NOMO-1 treated with DMSO at 0.1 percent for 48 hours (cell line): Measurements from ENCODE around the gene PFKFB3.
"Not testable (repeated sequence)": the region's sequence is repeated elsewhere in the genome, so short reads cannot be mapped to it uniquely, and the experiment has no call there.

ENCODE experiments used
- DNase-seq: peaks from one replicate; lab custom pipeline; 2025; ENCODE audit not compliant: unreplicated experiment; lab: John Stamatoyannopoulos, UW

The PFKFB3 gene

DNA sequence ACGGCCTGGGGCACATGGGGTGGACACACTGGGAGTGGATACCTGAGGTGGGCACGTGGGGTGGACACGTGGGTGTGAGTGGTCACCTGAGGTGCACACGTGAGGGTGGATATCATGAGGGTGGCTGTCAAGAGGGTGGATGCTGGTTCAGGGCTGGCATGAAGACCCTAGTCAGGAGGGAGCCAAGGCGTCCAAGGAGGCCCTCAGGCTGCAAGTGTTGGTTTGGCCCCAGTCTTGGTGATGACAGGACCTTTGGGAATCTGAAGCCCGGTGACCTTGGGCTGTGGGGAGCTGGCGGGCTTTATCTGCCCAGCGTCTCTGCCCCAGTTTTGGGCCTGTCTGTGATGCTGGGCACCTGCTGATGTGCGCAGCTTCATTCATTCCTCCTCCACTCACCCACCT lies 24.9 kb upstream of the PFKFB3 start:
- DNase-seq, result no peak

DNA sequence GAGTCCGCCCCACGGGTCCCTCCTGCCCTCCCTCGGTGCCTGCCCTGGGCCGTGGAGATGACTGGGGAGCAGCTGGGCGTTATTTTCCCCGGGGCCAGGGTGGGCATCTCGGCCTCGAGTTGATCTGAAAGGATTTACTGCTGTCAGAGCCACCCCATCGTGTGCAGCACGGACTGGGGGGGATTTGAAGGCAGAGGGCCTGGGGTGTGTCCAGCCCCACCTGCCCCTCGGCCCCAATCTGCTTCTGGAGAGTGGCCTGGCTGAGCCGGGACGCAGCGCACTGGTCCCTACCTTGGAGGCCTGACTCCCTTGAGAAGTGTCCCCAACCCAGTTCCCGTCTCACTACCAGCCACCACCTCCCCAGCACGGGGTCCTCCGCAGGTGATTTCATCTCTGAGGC lies 24.2 kb upstream of the PFKFB3 start:
- DNase-seq, result no peak

DNA sequence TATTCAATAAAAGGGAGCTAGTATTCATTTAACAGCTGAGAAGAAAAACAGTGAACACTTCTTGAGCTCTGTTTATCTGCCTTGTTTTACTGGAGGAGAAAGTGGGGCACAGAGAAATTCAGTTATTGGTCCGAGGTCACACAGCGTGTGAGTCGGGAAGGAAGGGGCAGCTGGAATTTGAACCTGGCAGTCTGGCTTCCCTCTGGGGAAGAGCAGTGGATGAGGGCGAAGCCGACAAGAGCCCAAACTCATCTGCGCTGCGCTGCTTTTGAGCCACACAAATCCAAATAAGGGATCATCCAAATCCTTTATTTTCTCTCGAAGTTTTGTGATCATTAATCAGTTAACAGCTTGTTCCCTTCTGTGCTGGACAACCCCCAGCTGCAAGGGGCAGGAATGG lies 23.7 kb upstream of the PFKFB3 start:
- DNase-seq, result no peak

DNA sequence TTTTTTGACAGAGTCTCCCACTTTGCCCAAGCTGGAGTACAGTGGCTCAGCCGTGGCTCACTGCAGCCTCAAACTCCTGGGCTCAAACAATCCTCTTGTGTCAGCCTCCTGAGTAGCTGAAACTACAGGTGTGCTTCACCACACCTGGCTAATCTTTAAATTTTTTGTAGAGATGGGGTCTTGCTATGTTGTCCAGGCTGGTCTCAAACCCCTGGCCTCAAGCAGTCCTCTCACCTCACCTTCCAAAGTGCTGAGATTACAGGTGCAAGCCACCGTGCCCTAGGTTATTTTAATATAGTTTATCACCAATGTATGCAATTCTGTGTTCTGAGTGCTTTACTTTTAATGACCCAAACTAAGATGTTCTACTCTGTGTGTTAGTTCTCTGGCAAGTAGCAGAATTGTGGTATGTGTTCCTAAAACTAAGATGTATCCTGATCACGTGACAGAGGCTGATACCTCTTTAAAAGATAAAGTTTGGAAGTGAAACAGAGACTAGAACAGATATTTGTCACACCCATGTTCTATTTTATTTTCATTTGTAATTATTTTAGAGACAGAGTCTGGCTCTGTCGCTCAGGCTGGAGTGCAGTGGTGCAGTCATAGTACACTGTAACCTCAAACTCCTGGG lies 22.1 kb upstream of the PFKFB3 start:
- no peak for DNase-seq

DNA sequence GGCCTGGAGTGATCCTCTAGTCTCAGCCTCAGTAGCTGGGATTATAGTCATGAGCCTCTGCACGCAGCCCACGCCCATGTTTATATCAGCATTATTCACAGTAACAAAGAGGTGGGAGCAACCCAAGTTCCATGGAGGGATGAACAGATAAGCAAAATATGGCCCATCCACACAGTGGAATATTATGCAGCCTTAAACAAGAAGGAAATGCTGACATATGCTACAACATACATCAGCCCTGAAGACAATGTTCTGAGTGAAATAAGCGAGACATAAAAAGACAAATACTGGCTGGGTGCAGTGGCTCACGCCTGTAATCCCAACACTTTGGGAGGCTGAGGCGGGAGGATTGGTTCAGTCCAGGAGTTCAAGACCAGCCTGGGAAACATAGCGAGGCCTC lies 21.5 kb upstream of the PFKFB3 start:
- no peak for DNase-seq

DNA sequence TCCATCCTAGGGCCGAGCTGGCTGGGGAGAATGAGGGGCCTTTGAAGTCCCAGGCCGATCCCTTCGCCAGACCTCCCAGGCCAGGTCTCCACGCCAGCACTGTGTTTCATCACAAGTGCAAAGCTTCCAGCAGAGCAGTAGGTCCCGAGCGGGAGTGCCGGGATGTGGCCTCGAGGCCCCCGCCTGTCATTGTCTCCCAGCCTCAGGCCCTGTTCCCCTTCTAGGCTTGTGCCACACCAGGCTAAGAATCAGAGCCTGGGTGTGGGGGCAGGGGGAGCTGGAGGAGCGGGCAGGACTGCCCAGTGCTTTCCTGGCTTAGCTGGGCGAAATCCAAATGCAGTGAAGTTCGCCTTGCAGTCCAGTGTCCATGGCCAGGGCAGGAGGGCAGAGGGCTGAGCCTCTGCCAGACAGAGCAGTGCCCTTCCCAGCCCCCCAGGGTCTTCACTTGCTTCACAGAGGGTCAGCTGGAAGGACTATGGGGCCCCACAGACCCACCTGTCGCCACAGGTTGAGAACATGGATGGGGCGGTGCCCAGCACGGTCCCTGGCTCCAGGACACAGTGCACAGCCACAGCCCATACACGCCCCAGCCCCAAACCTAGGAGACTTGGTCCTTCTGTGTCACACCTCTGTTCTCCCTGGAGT lies 20.2 kb upstream of the PFKFB3 start:
- DNase-seq, result no peak

DNA sequence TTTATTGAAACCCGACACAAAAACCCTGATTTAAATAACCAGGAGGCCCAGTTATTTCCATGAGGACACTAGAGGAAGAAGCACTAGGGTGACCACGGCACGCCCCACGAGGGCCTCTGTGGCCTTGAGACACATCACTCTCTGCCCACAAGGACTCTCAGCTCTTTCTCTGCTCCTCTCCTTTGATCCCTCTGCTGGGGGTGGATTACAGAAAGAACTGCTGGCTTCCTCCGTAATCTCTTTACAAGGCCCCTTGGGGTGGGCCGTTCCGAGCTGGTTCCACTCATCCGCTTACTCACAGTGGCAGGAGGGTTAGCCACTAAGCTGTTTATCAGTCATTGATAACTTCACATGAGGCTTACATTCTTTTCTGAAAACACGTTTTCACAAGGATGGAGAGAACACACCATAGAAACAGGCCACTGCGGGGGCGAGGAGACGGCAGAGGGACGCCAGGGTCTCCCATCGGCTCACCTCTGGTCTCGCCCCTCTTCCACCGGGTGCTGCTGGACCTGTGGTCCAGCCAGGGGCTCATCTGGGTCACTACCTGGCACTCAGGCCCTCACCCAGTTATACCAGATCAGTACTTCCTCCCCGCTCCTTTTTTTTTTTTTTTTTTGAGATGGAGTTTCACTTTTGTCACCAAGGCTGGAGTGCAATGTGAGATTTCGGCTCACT lies 17.6 kb upstream of the PFKFB3 start:
- DNase-seq, result no peak

DNA sequence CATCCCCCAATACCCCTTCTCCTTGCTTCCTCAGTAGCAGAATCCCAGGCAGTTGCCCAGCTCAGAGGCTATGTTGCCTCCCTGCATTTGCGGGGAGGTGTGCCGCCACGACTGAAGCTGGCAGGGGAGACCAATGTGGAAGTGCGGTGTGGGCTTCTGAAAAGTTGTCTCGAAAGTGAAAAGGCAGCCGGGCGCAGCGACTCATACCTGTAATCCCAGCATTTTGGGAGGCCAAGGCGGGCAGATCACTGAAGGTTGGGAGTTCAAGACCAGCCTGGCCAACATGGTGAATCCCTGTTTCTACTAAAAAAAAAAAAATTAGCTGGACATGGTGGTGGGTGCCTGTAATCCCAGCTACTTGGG lies 15.9 kb upstream of the PFKFB3 start:
- no peak for DNase-seq

DNA sequence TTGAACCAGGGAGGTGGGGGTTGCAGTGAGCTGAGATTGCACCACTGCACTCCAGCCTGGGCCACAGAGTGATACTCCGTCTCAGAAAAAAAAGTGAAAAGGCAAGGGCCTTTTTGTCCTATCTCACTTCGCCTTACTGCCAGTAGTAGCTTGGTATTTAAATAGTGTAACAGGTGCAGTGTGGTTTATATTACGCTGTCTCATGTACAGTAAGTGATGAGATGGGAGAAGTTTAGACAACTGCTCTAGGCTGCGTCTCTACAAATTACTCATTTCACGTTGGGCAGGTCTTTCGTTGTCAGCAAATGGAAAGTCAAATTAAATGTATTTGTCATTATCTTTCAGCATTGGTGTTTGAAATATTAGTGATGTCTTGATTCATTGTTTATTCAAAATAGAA lies 15.5 kb upstream of the PFKFB3 start:
- DNase-seq, result no peak

DNA sequence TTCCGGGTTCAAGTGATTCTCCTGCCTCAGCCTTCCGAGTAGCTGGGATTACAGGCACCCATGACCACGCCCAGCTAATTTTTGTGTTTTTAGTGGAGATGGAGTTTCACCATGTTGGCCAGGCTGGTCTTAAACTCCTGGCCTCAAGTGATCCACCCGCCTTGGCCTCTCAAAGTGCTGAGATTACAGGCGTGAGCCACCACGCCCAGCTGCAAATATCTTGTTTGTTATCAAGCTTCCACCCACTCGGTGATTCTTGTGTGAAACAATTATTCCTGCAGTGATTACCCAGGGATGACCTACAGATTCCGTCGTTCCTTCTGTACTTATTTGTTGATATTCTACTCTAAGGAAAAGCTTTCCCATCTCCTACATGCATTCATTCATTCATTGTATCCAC lies 12.7 kb upstream of the PFKFB3 start:
- not testable (repeated sequence) for DNase-seq

DNA sequence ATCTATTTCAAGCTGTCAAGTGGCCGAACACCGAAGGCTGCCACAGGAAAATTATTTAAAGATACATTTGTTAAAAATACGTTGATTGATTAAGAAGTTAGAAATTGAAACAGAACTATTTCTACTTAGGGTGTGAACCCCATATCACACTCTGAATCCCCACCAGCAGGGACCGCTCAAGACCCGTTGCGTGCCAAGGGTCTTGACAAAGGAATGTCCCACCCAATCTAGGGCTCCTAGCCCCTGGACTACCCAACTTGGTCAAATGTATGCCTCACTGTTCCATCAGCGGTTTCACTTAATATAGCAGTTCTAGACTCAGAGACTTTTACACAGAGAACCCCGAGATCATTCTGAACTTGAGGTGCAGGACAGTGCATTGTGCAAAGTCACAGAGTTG lies 11.6 kb upstream of the PFKFB3 start:
- no peak for DNase-seq

DNA sequence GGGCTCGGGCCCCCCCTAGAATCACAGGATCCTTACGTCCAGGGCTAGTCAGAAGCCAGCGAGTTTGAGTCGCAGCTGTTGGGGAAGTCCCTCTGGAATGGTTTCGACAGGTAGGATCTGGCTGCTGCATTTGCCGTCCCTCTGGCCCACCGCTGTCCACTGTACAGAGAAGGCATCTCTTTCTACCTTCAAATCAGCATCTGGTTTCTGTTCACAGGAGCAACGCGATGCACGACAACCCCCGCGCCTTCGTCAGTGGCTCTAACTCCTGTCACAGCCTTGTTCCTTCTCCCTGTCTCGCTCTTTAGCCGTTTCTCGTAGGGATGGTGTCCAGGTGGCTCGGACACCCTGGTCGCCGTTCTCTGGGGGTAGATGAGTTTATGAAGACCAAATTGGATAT lies 11.2 kb upstream of the PFKFB3 start:
- DNase-seq, result no peak

DNA sequence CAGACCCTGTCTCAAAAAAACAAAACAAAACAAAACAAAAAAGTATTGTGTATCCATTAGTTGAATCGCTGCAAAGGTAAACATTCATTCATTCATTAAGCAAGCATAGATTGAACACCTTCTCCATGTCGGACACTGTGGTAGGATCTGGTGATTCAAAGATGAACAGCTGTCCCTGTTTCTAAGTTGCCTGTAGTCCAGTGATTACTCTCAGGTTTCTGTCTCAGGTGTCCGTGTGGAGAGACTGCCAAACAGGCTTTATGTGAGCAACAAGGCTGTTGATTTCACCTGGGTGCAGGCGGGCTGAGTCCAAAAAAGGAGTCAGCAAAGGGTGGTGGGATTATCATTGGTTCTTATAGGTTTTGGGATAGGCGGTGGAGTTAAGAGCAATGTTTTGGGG lies 9.4 kb upstream of the PFKFB3 start:
- DNase-seq, result not testable (repeated sequence)

DNA sequence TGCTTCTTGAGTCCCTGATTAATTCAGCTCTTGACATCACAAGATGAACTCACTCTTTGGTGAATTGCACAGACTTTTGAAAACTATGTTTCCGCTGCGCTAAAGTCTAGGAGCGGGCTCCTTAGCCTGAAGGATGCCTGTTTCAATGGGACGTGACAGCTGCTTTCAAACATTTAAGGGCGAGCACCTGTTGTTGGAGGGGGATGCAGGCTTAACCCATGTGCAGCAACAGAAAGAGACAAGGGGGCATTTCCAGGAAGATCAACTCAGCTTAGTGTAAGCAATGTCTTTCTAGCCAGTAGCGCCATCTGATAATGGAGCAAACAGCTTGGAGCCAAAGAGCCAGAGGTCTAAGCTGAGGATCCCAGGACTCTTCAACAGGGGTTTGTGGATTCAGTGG lies 8.4 kb upstream of the PFKFB3 start:
- no peak for DNase-seq

DNA sequence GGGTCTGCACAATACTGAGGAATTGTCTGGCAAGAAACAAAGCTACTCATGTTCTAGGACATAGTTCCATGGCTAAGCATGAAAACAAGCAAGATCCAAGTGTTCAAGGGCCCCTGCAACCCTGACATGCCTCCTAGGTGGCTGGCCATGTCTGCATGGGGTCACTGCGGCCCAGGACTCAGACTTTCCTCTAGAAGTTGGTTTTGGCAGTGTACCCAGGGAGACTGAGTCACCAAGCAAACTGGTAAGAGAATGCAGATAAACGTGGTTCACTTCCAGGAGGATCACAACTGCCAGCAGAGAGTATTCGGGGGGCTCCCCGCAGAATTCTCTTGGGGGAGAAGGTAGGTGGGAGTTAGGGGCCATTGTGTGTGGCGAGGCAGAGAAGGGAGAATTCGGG lies 7.4 kb upstream of the PFKFB3 start:
- no peak for DNase-seq

DNA sequence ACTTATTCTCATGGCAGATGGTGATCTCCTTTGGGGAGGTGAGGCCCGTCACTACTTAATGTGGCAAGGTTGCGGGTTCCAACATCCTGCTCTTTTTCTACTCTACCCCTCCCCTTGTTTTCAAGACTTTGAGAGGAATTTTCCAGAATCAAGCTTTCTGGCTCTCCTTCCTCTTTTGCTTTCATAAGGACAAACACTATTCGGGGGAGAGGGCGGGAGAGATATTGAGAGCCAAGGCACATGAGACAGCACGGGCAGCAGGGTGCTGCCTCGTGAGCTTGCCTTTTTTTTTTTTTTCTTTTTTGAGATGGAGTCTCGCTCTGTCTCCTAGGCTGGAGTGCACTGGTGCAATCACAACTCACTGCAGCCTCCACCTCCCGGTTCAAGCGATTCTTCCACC lies 6.9 kb upstream of the PFKFB3 start:
- no peak for DNase-seq

DNA sequence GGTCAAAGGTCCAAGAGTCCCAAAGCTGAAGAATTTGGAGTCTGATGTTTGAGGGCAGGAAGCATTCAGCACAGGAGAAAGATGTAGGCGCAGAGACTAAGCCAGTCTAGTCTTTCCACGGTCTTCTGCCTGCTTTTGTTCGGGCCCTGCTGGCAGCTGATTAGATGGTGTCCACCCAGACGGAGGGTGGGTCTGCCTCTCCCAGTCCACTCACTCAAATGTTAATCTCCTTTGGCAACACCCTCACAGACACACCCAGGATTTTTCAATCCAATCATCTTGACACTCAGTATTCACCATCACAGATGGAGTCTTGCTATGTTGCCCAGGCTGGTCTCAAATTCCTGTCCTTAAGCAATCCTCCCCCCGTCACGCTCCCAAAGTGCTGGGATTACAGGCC lies 6.2 kb upstream of the PFKFB3 start:
- not testable (repeated sequence) for DNase-seq

DNA sequence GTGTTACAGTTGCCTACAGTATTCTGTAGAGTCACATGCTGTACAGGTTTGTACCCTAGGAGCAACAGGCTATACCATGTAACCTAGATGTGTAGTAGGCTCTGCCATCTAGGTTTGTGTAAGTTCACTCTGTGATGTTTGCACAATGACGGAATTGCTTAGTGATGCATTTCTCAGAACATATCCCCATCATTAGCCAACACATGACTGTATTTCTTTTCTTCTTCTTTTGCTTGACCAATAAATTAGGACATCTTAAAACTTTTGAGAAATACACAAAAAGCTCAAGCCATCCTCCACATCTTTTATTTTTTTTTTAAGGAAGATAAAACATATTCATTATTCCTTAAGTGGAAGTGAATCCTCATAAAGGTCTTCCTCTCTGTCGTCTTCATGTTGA lies 5.4 kb upstream of the PFKFB3 start:
- DNase-seq, result no peak

DNA sequence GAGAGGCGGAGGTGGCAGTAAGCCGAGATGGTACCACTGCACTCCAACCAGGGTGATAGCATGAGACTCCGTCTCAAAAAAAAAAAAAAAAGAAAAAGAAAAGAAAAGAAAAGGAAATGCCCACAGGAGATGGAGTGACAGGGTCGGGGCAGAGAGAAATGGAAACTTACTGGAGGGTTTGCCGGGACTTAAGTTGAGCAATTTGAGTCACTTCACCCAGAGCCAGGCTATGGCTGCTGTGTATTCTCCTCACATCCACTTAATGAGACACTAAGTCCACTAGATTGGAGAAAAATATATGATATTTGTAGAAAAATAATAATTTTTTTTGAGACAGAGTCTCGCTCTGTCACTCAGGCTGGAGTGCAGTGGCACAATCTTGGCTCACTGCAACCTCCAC lies 4.6 kb upstream of the PFKFB3 start:
- no peak for DNase-seq

DNA sequence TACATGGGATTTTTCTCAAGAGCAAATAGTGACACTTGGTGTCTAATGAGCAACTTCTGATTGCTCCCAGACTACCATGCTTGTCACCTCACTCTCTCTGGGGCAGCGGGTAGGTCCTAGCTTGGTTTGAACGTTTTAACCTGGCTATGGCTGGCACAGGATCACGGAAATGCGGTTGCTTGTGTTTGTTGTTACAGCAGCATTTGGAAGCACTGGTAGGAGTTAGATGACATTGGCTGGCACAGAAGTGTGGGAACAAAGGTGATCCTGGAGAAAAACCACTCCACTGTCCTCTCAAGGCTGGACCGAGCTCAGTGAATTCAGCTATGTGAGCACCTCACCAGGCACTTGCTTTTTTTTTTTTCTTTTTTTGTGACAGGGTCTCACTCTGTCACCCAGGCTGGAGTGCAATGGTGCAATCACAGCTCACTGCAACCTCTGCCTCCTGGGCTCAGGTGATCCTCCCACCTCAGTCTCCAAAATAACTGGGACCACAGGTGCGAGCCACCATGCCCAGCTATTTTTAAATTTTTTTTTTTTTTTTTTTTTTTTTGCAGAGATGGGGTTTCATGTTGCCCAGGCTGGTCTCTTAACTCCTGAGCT lies 3.5 kb upstream of the PFKFB3 start:
- no peak for DNase-seq

DNA sequence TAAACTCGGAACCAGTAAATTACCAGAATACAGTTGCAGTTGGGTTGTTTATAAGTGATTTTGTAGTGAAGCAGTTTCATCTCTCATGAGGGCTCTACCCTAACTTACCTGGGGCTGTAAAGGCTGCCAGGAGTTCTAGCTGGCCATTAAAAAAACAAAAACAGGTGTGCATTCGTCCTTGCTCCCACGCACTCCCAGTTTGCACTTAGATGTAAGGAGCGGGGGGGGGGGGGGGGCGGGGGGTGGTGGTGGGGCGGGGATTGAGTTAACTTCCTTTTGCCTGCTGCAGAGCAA lies 2.3 kb upstream of the PFKFB3 start:
- DNase-seq, result no peak

DNA sequence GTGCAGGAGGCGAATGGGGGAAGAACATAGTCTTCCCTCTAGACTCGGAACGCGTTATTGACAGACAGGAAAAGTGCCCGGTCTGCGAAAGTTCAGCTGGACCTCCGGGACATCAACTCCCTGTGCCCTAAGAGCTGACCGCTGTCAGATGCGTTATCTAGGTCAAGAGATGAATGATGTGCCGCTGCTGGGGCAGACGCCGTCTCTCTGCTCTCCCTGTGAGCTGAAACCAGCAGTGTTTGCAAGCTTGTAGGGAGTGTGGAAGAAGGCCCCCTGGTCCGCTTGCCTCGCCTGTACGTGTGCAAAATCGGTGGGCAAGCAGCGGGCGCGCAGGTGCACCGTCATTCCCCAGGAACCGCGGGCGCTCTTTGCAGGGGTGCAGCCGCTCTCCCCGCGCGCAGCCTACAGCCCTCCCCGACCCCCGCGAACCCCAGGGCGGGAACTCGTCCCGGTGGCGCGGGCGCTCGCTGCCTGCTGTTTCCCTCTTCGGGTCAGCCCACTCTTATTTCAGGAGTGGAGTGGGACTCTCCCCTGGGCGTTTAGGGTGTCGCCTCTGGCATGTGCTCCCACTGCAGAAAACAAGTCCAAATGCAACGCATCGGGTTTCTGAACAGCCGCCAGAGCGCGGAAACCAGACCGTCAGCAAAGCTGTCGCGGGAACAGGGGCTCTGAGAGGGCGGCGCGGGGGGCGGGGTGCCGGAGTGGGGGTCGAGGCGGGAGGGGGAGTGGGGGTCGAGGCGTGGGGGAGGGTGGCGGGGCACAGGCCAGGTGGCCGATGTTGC lies 1.8 kb upstream of the PFKFB3 start:
- peak; percentile 41 for DNase-seq
